Myocyte (in vitro differentiated cells): Measurements from ENCODE around the gene FTO. TPM values are rescaled to one million over a fixed set of nuclear protein-coding genes. Genes with fewer than 3 reads are reported as not detected.

Experiments
- DNase-seq: peaks from one replicate; pipeline ENCODE4 v3.0.0-alpha.2; 2012; ENCODE audit warnings: low read depth
- total RNA-seq: library from RNA; depleted of rRNA; stranded (reverse); fragments of >200 nt; gene quantifications from 2 replicates; pipeline ENCODE4 v1.2.3, GENCODE V29; 2014

Gene FTO
- total RNA-seq, 1 donor from 2014 or later = 121 TPM

- DNase-seq = no peak
These were observed 220.6 kb downstream of the FTO start for GRCh38 chr16:53924331-53925106.

GRCh38 chr16:53925107-53925410 lies 221.1 kb downstream of the FTO start:
- DNase-seq = no peak

- no peak for DNase-seq
These were observed 221.6 kb downstream of the FTO start for GRCh38 chr16:53925526-53925925.

GRCh38 chr16:53926209-53926608 lies 222.3 kb downstream of the FTO start:
- no peak for DNase-seq

GRCh38 chr16:53932975-53933374 lies 229.0 kb downstream of the FTO start:
- no peak for DNase-seq

- DNase-seq = no peak
These were observed 229.5 kb downstream of the FTO start for GRCh38 chr16:53933407-53933806.

- DNase-seq = no peak
These were observed 232.1 kb downstream of the FTO start for GRCh38 chr16:53936052-53936451.

- DNase-seq = no peak
These were observed 232.6 kb downstream of the FTO start for GRCh38 chr16:53936529-53936928.

GRCh38 chr16:53937161-53937880 lies 233.4 kb downstream of the FTO start:
- no peak for DNase-seq

GRCh38 chr16:53944025-53944424 lies 240.1 kb downstream of the FTO start:
- no peak for DNase-seq

GRCh38 chr16:53945996-53946395 lies 242.0 kb downstream of the FTO start:
- peak; percentile 56 for DNase-seq

- peak; percentile 57 for DNase-seq
These were observed 242.9 kb downstream of the FTO start for GRCh38 chr16:53946746-53947386.

GRCh38 chr16:53947642-53948041 lies 243.7 kb downstream of the FTO start:
- DNase-seq = no peak

GRCh38 chr16:53948326-53948725 lies 244.4 kb downstream of the FTO start:
- no peak for DNase-seq

GRCh38 chr16:53948734-53949430 lies 244.9 kb downstream of the FTO start:
- DNase-seq = peak; percentile 68

GRCh38 chr16:53949715-53950410 lies 245.9 kb downstream of the FTO start:
- no peak for DNase-seq

- DNase-seq = no peak
These were observed 246.7 kb downstream of the FTO start for GRCh38 chr16:53950677-53951076.

GRCh38 chr16:53952215-53953208 lies 248.6 kb downstream of the FTO start:
- peak; percentile 28 for DNase-seq

- DNase-seq = no peak
These were observed 249.4 kb downstream of the FTO start for GRCh38 chr16:53953336-53953735.
